COLO668 (cell line): ENCODE results near the gene NRROS.

Experiments
- DNase-seq: peaks from one replicate; lab custom pipeline; 2025; ENCODE audit not compliant: unreplicated experiment; lab: John Stamatoyannopoulos, UW

Gene NRROS

DNA sequence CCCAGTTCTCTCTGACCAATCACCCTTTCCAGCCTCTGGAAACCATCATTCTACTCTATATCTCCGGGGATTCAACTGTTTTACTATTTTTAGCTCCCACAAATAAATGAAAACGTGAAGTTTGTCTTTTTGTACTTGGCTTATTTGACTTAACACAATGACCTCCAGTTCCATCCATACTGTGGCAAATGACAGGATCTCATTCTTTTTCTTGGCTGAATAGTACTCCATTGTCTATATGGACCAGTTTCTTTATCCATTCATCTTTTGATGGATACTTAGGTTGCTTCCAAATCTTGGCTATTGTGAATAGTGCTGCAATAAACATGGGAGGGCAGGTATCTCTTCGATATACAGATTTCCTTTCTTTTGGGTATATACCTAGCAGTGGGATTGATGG, 34.1 kb downstream of the NRROS start:
- DNase-seq, result no peak

- no peak for DNase-seq
Observed at GRCh38 chr3:196677353-196677752, 37.9 kb downstream of the NRROS start.

DNA sequence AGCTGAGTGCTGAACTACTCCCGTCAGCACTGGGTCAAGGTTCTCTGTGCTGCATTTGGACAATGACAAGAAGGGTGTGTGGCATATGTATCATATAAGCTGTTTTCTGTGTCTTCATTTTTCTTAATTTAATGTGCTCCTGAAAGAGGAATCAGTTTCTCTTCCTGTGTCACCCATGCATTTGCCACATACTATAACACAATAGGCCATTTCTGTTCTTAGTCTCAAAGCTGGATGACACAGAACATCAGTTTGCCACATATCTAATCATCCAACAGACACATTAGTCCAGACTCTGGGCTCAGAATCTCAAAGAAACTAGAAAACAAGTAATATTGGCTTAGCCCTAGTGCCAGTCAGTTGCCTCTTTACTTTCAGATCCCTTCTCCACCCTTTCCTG, 38.4 kb downstream of the NRROS start:
- no peak for DNase-seq

DNA sequence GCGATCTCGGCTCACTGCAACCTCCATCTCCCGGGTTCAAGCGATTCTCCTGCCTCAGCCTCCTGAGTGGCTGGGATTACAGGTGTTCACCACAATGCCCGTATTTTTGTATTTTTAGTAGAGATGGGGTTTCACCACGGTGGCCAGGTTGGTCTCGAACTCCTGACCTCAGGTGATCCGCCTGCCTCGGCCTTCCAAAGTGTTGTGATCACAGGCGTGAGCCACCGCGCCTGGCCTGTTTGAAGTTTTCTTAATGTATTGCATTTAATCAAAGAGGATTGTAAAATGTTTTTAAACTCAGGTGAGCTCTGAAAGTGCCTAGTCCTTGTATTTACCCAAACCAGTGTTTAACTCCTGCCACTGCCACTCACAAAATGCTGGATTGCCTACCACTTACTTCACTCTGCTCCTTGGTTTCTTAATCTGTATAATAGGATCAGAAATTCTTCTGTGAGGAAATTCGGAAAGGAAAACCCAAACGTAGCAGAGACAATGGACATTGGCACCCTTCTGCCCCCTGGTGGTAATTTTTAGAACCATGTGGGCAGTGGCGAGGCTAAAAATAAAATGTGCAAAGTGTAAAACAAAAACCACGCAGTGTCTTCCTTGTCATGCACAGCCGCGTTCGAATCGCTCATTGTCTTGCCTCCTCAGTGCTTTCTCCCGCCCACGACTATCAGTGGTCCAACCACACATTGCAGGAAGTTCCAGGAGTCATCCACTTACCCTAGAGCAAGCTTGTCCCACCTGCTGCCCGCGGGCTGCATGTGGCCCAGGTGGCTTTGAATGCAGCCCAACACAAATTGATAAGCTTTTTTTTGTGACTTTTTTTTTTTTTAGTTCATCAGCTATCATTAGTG, 45.3 kb downstream of the NRROS start:
- peak; percentile 31 for DNase-seq

DNA sequence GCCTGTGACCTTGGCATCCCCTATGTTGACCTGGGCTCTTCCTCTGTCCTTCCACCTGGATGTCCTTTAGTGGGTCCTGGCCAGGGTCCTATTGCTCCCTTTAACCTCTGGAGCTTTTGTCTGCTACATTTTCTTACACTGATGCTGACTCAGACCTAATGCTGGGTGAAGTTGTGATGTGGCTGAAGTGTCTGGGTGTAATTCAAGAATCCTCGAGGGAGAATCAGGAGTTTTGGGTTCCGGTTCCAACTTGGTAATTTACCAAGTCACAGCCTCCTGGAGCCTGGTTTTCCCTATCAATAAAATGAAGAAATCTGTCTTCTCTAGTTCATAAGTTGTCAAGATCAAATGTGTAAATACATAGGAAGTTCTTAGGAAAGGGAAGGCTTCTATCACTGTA, 46.9 kb downstream of the NRROS start:
- DNase-seq, result no peak

GRCh38 chr3:196688349-196688748, 48.9 kb downstream of the NRROS start:
- DNase-seq, result no peak

DNA sequence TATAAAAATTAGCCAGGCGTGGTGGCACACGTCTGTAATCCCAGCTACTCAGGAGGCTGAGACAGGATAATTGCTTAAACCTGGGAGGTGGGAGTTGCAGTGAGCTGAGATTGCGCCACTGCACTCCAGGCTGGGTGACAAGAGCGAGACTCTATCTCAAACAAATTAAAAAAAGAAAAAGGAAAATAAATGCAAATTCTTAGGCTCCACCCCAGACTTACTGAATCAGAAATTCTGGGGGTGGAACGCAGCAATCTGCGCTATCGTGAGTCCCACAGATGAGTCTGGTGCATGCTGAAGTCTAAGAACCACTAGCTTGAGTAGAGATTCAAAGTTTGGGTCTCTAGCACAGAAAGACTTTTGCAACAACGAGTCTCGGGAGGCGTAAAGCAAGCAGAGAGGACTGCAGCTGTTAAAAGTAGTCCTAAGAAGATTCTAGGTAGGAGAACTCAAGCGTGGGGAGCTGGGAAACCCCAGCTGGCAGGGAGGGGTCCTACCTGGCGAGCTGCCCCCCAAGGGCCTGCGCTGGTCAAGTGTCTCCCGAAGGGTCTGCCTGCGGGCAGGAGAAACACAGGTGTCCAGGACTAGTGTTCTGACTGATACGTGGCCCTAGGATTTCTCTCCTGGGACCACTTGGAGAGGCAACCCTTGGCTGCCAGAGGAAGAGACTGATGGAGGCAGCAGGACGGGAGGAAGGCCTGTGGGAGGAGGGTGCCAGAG, 50.6 kb downstream of the NRROS start:
- no peak for DNase-seq

DNA sequence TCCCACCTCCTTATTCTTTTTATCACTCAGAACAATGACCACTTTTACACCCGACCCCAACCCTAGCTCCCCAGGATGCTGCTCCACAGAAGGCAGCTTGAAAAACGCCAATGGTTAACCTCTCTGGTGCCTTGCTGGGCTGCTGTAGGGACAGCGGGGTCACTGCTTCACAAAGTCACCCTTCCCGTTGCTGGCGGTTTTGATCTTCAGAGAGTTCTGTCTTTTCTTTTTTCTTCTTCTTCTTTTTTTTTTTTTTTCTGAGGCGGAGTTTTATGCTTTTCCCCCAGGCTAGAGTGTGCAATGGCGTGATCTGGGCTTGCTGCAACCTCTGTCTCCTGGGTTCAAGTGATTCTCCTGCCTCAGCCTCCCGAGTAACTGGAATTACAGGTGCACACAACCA, 51.9 kb downstream of the NRROS start:
- no peak for DNase-seq

- no peak for DNase-seq
Observed at GRCh38 chr3:196694202-196694638, 54.7 kb downstream of the NRROS start.

- no peak for DNase-seq
Observed at GRCh38 chr3:196694941-196695848, 55.7 kb downstream of the NRROS start.

GRCh38 chr3:196695849-196696226, 56.3 kb downstream of the NRROS start:
- no peak for DNase-seq

GRCh38 chr3:196697270-196697669, 57.8 kb downstream of the NRROS start:
- DNase-seq, result no peak

DNA sequence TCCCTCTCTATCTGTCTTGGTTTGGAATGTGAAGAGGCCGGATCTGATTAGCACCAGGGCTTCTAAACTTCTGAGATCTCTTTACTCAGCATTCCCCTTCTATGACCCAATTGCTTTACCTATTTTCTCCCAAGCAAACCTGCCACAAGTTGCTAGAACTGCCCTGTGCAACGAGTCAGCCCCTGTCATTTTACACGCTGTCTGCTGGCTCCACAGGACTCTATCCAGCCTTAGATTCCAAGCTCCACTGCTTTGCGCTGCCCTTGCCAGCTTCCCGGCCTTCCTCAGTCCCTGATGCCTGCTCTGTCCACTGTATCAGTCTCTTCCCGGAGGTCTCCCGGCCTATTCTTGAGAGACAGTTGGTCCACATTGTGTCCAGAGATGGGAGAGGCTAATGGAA, 60.3 kb downstream of the NRROS start:
- DNase-seq, result no peak

DNA sequence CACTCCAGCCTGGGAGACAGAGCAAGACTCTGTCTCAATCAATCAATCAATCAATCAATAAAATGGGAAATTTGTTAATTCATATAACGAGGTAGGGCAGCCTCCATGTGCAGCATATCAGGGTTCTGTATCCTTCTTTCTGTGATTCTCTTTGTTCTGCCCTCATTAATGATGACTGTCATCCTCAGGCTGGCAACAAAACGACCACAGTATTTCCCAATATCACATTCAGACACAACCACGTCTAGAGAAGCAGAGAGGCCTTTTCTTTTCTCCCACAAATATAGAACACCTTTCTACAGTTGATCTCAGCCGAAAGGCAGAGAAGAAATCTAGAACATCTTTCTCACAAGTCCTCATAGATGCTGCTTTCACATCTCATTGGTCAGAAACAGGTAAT, 61.3 kb downstream of the NRROS start:
- DNase-seq, result no peak

- DNase-seq, result no peak
Observed at GRCh38 chr3:196706327-196706726, 66.8 kb downstream of the NRROS start.

DNA sequence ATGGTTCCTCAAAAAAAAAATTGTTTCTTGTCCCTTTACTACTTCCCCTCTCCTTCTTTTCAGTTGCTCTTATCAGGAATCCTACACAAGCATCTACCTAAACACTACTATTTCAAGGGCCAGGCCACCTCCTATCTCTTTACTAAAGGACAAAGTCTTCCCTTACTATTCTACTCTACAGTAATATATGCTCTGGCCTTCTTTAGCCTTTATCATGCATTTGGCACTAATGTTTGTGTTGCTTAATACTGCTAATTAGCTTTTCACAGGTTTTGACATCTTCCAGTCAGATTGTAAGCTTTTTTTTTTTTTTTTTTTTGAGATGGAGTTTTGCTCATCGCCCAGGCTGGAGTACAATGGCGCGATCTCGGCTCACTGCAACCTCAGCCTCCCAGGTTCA, 67.2 kb downstream of the NRROS start:
- DNase-seq, result no peak

DNA sequence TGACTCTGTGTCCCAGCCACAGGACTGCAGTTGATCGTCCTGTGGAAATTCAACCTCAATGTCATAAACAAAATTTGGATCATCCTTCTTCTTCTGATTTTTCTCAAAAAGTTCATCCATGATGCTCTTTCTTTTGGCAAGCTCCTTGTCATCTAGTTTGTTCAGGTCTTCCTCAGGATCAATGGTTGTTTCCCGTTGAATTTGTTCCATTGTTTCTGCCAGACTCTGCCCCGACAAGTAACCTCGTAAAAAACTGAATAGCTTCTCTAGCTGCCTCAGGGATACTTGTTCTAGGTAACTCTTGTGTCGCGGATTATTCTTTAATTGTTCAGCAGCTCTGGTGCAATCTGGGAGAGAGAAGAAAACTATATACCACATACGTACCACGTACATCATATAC, 68.1 kb downstream of the NRROS start:
- DNase-seq, result no peak

- no peak for DNase-seq
Observed at GRCh38 chr3:196708467-196708866, 69.0 kb downstream of the NRROS start.
